NCI-H2107 treated with DMSO at 0.1 percent for 48 hours (cell line): ENCODE data around the gene EYA4.

ENCODE experiments used
- DNase-seq: peaks from one replicate; lab custom pipeline; 2025; ENCODE audit not compliant: unreplicated experiment; lab: John Stamatoyannopoulos, UW

Gene EYA4

DNA sequence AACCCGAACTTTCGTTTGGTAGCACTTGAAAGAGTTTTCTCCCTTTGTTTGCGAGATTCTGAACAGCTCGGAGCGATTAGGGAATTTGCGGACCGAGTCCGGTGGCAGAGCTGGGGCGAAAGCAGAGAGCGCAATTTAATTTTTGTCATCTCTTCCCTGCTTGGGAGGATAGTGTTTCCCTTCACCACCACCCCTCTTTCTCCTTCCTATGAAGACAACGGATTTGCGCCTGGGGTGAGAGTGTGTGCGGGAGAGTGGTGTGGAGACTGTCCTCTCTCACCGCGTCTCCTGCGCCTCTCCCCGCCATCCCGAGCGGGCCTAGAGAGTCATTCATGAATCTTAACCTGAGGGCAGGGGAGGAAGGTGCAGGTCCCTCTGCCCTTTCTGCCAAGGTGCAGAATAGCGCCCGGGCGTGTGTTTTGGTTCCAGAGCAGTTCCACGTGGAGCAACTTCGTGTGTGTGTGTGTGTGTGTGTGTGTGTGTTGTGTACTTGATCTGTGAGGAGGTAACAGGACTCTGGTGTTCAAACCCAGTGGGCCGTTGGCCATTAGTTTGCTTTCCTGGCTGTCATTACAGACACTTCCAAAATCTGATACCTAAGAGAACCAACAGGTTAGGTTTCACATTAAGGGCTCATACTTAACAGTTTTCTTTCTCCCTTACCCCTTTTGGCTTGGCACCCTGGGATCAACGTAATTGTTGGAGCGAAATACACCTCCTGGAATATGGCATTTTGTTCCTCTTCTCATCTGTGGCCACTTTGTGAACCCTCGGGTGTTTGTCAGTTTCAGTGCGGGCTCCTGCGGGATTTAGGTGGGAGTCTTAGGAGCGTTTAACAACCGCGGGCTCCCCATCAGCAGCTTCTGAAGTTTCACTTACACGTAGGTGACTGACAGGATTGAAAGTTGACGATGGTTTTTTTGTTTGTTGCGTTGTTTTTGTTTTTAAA, 1.8 kb downstream of the EYA4 start:
- peak; percentile 86 for DNase-seq

DNA sequence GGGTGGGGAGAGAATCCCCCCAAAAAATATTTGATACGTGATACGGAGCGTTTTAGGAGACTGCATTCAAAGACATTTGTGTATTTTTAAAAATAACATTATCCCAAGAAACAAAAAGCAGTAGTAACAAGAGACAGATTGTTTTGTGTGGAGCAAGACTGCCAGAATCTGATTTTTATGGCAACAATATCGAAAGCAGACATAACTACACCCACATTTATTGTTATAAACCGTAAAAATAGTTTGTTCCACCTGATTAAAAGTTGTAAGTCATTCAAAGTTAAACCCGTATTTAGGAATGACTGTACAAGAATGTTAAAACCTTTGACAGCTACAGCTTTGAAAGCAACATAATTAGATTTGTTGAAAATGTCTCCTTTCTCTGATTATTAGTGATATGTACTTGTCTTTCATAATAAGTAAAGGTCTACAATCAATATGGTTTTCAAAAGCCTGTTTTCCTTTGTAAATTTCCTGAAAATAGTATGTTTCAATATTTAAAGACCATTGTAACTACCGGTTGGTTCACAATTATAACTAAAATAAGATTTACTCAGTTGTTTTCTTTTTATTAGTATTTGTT, 2.7 kb downstream of the EYA4 start:
- DNase-seq: no peak

DNA sequence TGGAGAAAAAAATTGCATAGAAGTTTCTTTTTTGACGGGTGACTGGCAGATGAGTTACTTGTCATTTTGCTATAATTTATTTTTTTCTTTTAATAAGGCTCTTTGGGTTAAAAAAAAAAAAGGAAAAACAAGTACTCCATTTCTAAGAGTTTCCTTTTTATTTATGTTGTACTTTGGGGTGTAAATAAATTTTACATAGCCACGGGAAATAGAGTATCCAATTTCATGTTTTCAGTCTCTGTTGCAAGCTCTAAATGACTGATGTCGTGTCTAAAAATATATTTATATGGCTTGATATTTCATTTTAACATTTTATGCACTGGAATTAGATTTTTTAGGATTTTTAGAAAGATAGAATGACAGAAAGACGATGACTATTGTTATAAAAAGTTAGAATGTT, 3.4 kb downstream of the EYA4 start:
- no peak for DNase-seq

DNA sequence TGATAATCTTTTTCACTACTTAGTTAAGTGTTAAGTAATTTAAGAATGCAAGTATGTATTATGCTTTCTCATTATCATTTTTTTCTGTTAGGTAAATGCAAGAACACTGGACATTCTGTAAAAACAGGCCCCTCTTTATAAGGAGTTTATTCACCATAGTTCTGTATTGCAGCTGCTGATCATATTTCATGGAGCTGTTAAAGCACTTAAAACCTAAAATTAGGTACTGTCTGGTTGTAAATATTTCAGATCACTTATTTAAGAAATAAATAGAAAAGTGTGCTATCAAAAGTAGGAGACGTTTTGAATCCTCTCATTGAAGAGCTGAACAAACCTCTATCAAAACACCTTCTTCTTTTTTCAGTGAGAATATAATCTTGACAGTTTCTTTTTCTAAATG, 3.9 kb downstream of the EYA4 start:
- DNase-seq: peak; percentile 90

DNA sequence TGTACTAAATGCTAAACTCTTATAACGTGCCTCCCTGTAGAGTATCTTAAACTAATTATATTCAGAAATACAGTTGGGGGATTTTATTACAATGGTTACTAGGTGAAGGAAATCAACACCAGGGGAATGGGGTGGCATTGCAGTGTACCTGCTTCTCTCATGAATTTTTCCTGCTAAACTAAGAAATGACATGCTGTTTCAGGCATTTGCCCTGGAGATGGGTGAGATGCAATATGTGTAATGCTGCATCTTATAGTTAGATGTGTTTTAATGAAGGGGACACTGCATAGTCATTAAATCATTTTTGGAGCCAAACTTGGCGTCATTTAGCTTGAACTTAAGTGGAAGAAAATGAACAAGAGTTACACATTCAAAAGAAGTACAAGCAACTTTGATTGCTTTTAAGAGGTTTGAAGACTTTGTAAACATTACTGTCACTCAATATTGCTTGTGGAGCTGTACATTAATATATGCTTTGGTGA, 4.3 kb downstream of the EYA4 start:
- DNase-seq: peak; percentile 90

DNA sequence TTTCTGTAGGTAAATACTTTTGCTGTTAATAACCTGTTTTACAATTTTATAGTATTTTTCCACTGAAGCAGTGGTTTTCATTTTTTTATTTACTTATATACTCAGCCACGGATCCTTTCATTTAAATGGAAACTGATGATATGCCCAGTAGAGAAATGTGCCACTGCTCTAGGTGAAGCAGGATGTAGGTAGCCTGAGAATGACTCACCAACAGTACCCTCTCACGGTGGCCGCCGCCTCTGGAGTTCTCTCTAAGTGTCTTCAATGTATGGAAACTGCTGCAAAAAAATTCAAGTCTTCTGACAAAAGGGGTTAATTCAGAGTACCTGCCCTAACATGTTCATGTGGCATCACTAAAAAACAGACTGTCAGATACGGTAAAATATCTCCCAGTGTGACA, 6.4 kb downstream of the EYA4 start:
- DNase-seq: no peak

DNA sequence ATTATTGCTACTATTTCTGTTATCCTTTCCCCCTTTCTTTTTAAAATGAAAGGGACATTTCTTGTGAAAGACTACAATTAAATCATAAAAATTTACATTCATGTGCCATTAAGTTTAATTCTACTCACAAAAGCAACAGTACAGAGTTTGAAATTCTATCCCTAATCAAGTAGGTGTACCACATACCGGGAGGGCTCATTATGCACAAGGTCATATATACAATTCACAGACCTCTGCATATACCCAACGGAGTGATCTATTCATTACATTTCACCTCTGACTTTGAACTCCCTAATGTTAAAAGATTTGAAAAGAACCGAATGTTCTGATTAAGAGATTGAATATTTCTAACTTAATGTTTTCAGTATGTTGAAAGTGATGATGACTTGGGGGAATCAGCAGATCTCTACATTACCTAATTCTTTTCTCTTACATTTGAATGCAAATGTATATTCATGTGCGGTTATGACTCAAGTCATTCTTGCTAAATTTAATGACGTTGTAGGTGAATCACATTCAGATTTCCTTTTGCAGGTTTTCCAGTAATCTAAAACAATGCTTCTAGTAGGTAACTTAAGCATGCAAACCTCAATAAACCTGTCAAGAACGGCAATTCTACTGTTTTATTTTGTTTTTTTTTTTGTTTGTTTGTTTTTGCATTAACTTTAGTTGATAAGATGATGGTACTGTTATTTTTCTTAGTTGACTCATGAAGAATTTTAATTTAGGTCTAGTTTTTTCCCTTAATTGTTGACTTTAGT, 7.3 kb downstream of the EYA4 start:
- peak; percentile 39 for DNase-seq

DNA sequence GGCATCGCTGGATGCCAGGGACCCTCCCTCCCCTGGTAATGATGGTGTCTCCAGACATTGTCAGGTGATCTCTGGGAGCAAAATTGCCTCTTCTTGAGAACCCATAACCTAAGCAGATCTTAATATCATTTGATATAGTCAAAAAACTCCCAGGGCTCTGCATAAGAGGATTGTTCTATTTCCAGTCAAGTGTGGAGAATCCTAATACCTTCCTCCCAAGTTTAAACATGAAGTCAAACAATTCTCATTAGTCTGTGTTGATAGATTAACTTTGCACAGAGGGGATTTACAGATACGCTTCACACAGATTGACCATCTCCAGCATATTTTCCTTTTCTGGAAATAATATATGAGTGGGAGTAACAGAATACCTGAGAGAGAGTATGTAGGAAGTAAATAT, 10.5 kb downstream of the EYA4 start:
- no peak for DNase-seq

DNA sequence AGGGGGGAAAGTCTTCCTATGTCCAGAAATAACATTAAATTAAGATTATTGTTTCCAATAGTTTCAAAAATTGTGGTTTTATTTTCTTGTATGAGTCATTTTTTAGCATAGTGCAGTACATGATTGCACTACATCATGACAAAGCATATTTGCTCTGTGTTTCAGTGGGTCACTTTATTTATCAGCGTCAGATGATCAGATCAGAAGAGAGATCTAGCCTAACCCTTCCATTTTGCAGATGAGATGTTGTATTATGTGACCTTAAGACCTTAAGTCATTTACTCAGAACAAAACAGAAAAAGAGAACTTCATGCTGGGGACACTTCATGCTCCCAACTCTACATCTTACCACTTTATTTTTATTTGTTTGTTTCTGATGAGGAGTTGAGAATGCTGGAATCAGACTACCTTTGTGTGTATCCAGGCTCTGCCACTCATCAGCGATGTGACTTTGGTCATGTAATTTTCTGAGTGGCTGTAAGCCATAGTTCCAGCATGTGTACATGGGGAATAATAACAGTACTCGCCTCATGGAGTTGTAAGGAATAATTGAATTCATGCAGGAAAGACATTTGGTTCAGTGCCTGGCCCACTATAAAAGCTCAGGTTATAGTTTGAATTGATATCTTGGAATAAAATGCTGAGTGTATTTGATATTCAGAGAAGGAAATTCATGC, 13.5 kb downstream of the EYA4 start:
- no peak for DNase-seq

DNA sequence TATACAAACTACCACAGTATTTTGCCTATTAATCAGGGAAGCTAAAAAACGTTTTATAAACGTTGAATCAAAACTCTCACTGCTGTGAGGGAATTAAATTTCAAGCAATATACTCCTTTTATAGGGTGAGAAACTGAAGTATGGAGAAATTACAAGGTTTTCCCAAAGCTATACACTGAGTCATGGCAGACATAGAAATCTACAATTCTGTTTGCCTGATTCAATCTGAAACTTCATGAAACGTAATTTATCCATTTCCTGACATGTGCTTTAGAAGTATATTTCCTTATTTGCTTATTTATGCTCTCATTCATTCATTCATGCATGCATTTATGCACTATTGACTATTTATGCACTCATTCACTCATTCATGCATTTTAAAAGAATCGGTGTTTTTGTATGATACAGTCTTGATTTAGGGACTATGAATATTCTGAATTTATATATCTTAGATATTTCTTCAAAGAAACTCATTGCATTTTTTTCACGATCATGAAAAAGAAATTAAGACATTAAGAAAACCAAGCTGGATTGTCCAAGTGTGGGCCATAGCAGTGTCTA, 16.5 kb downstream of the EYA4 start:
- DNase-seq: no peak

DNA sequence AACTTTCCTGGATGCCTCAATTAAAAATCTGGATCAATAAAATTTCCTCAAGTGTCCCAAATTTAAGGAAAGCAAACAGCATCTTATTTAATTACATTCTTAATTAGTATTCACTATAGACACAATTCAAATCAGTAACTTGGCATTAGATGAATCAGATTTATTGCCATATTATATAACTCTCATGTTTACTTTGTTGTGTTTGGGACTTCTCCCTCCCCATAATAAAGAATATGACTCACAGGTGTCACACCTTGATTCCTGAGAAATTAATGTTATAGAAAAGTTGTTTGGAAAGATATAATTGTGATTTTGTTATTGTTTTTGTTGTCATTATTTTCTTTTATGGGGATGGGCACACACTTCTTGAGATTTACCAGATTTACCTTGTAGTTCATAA, 18.4 kb downstream of the EYA4 start:
- no peak for DNase-seq

DNA sequence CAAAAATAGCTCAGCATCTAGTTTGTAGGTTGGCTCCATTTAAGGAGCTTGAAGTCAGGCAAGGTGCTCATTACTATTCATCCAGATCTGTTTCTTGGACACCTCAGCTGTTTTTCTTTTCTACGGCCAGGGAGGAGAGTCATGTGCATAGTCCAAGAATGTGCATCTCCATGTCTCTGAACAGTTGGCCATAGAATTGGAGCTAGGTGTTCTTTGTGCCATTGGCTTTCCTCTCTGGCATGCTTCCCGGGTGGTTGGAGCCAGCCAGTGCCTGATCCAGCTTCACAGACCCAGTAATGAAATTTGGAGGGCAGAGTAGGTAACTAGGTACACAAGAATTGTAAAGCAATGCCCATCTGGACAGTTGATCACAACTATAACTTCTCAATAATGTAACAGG, 21.6 kb downstream of the EYA4 start:
- no peak for DNase-seq

DNA sequence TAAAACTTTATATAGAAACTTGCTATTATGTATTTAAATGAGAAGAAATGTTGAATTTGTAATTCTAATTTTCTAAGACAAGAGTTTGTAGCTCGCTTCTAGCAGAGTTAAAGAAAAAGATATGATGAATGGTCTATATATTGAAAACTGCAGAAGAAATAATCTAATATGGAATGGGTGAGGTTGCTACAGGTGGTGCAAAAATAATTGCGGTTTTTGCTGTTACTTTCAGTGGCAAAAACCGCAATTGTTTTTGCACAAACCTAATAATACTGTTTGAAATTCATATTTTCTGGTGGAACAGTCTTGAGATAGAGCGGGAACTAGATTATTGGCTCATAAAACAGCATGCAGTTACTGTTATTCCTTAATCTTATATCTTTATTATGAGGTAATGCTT, 23.9 kb downstream of the EYA4 start:
- DNase-seq: no peak

DNA sequence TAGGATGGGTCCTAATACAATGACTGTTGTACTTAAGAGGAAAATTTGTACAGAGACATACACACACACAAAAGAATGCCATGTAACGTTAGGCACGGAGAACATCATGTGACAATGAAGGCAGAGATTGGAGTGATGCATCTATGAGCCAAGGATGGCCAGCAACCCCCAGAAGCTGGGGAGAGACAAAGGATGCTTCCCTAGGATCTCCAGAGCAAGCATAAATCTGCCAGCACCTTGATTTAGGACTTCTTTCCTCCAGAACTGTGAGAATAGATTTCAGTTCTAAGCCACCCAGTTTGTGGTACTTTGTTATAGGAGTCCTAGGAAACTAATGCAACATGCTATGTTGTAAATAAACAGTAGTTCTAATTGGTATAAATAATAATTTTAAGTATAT, 25.0 kb downstream of the EYA4 start:
- no peak for DNase-seq

DNA sequence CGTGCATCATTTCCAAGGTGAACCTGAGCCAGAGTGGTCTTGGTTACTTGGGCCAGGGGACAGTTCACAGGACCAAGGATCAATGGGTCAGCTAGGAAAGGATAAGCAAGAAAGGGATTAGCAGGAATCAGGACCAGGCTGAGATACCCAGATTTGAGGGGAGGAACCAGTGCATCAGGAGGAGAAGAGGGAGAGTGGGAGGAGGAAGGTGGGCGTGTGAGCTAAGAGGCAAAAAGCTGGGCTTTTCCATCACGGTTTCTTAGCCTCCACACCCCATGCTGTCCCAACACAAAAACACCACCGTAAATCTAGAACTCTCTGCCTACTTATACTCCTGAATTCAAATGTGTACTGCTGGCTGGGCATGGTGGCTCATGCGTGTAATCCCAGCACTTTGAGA, 27.5 kb downstream of the EYA4 start:
- no peak for DNase-seq

DNA sequence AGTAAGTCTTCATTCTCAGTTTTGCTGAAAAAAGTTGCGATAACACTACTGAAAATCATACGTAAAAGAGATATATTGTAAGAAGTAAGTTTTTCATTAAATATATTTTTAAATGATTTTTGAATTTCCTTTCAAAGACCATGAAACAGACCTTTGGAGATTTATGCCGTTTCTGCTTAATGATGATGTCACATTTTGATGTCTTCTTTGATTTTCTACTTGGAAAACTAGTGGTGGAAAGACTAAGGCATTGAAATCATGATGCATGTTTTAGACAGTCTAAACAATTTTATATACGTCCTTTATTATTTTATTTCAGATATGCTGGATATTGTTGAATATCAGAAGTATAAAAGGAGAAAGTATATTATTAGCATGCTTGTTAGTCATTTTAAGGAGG, 33.7 kb downstream of the EYA4 start:
- no peak for DNase-seq

DNA sequence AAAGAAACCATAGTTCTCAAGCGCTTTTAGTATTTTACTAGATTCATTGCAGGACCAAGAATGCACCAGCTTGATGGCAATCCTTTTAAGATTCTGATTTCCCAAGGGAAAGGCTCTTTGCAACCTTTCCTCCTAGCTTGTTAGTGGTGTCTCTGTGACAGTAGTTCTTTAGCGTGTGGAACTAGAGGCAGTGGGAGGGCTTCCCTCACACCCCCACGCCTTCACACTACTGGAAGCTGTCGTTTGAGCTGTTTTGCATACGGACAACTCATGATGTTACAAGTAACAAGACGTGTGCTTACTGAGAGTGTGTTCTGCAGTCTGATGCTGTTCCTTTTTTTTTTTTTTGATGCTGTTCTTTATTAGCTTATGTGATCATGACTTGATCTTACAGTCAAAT, 34.1 kb downstream of the EYA4 start:
- no peak for DNase-seq

DNA sequence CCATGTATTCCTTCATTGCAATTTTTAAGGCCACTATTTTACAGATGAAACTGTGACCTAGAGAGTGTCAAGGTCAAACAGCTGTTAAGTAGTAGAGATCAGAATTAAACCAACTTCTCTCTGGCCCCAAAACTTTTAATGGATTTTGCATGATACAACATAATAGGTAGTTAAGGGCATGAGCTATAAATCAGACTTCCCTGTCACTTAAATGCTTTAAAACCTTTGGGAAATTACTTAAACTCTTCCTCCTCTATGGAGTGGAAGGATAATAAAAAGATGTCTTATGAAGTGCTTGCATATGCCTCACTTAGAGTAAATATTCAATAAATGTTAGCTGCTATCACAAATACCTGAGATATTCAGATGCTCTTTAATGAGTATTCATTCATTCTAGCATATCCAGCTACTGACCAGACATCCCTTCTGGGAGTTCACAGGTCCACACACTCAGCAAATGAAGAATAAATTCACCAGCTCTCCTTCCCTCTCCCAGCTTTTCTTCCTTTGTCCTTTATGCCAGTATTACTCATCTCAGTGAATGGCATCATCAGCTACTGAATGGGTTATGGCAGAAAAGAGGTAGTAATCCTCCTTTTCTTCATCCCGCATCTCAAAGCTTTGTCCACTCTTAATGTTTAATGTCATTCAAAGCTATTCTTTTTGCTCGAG, 36.2 kb downstream of the EYA4 start:
- no peak for DNase-seq

DNA sequence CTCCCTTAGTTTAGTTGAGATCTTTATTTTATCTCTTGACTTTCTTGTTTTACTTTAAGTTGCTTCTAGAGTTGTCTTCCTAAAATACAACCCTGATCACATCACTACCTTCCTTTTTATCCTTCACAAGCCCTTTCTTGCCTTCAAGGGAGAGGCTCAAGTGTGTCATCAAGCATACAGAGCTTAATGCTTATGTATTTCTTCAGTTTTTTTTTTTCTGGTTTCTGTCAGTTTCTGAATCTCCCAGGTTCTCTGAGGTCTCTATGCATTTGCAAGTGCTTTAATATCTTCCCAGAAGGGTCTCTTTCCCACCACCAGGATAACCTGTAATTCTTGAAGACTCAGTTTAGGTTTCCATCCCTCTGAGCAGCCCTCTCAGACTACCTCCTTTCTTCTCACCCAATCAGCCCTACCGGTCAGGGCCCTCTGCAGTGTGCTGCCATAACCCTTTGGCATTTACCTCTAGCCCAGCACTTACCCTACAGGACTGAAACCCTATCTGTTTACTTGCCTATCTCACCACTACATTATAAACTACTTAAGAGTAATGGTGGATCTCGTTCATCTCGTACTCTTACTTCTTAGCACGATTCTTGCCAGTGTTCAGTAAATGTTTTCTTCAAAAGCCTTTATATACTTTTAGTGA, 36.9 kb downstream of the EYA4 start:
- DNase-seq: peak; percentile 47

DNA sequence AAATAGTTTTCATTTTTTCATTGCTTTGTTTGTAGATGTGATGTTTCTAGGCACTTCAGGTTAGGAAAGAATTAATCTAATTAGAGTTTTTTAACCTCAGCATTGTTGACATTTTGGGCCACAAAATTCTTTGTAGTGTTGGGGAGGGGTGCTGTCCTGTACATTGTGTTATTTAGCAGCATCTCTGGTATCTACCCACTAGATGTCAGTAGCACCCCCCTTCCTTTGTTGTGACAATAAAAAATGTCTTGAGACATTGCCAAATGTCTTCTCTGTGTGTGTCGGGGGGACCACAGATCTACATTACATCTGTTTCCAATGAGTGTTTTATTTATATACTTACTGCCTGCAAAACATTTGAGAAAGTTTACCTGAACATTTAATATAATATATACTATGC, 45.6 kb downstream of the EYA4 start:
- no peak for DNase-seq
